ENCODE measurements around the gene SPDYC. TPM values are rescaled to one million over a fixed set of nuclear protein-coding genes. Genes with fewer than 3 reads are reported as not detected.

The SPDYC gene
- total RNA-seq, 2 donors from 2014 or later: not detected

- Histone ChIP-seq H3K27me3 (replicated peaks; ENCODE audit: insufficient read depth) (no peaks in the 10 kb centered on the region), H3K4me3 (no peak overlapping the region), H3K4me1 (ENCODE audit: control insufficient read depth in 1 of 2, low read depth in 2 of 2) (peaks cover 11 to 22% of the 10 kb centered on the region in 2 donors), H3K36me3 (peaks cover 64% of the 10 kb centered on the region), H3K9me3 (no peaks in the 10 kb centered on the region), H3K27ac (no peak overlapping the region)
- ATAC-seq (ENCODE audit: insufficient number of reproducible peaks, low FRiP score, low read depth) (no peak), DNase-seq (ENCODE audit: low spot score) (no peak)
- TF ChIP-seq CTCF (IDR thresholded peaks at IDR 0.05): no peak
These were observed 44.6 kb upstream of the SPDYC start for GRCh38 chr11:65125197-65126056.

- H3K27ac ChIP-seq: no peak overlapping the region
- no peaks in the 10 kb centered on the region for H3K27me3 ChIP-seq (replicated peaks; ENCODE audit: insufficient read depth)
- TF ChIP-seq CTCF (IDR thresholded peaks at IDR 0.05): no peak
- H3K36me3 ChIP-seq: peaks cover 70% of the 10 kb centered on the region
- no peak overlapping the region for H3K4me3 ChIP-seq
- H3K4me1 ChIP-seq (ENCODE audit: control insufficient read depth in 1 of 2, low read depth in 2 of 2): peaks cover 3 to 12% of the 10 kb centered on the region in 2 donors
- ATAC-seq (ENCODE audit: insufficient number of reproducible peaks, low FRiP score, low read depth) (no peak), DNase-seq (ENCODE audit: low spot score) (no peak)
- no peaks in the 10 kb centered on the region for H3K9me3 ChIP-seq
These were observed 43.3 kb upstream of the SPDYC start for GRCh38 chr11:65126624-65127274.

GRCh38 chr11:65127473-65128181, 42.4 kb upstream of the SPDYC start:
- H3K9me3 ChIP-seq: no peaks in the 10 kb centered on the region
- peaks cover 77% of the 10 kb centered on the region for H3K36me3 ChIP-seq
- ATAC-seq (ENCODE audit: insufficient number of reproducible peaks, low FRiP score, low read depth) (no peak), DNase-seq (ENCODE audit: low spot score) (no peak)
- H3K27me3 ChIP-seq (replicated peaks; ENCODE audit: insufficient read depth): no peaks in the 10 kb centered on the region
- H3K4me1 ChIP-seq (ENCODE audit: control insufficient read depth in 1 of 2, low read depth in 2 of 2): peaks cover 6 to 16% of the 10 kb centered on the region in 2 donors
- no peak for TF ChIP-seq CTCF (IDR thresholded peaks at IDR 0.05)
- H3K4me3 ChIP-seq: no peak overlapping the region
- no peak overlapping the region for H3K27ac ChIP-seq

- no peak overlapping the region for H3K4me3 ChIP-seq
- peaks cover 77% of the 10 kb centered on the region for H3K36me3 ChIP-seq
- H3K4me1 ChIP-seq (ENCODE audit: control insufficient read depth in 1 of 2, low read depth in 2 of 2): peaks cover 12 to 16% of the 10 kb centered on the region in 2 donors
- ATAC-seq (ENCODE audit: insufficient number of reproducible peaks, low FRiP score, low read depth) (no peak), DNase-seq (ENCODE audit: low spot score) (no peak)
- no peaks in the 10 kb centered on the region for H3K27me3 ChIP-seq (replicated peaks; ENCODE audit: insufficient read depth)
- no peaks in the 10 kb centered on the region for H3K9me3 ChIP-seq
- H3K27ac ChIP-seq: no peak overlapping the region
- TF ChIP-seq CTCF (IDR thresholded peaks at IDR 0.05): no peak
These were observed 41.6 kb upstream of the SPDYC start for GRCh38 chr11:65128182-65129145.
